SK-N-SH treated with all-trans-retinoic acid at 6 μM for 48 hours (cell line): ENCODE data around the gene SDHAF4.

Source experiments
- ATAC-seq: fragments of 200-7000 bp; cut with Tn5 transposase; 3 replicates; pipeline ENCODE4 v1.9.1; 2020; ENCODE audit warnings: mild to moderate bottlenecking, moderate library complexity
- ARNTL ChIP-seq: fragments of 450-650 bp; formaldehyde crosslinking; IDR thresholded peaks from 2 replicates; pipeline ENCODE4 v1.5.0; 2020; ENCODE audit warnings: low read depth, mild to moderate bottlenecking, moderate library complexity, borderline replicate concordance
- ESRRG ChIP-seq: fragments of 250-450 bp; sonication (Bioruptor Pico); IDR thresholded peaks from 2 replicates; pipeline ENCODE4 v1.6.1; 2021; ENCODE audit warnings: mild to moderate bottlenecking
- GLIS3 ChIP-seq: fragments of 250-450 bp; sonication (Bioruptor Pico); IDR thresholded peaks from 2 replicates; pipeline ENCODE4 v1.5.0; 2020; ENCODE audit warnings: mild to moderate bottlenecking, moderate library complexity
- OSR1 ChIP-seq: fragments of 250-450 bp; sonication (Bioruptor Pico); IDR thresholded peaks from 2 replicates; pipeline ENCODE4 v1.8.0; 2022; ENCODE audit warnings: moderate library complexity, mild to moderate bottlenecking, inconsistent platforms
- POU6F1 ChIP-seq: fragments of 250-450 bp; sonication (Bioruptor Pico); IDR thresholded peaks from 2 replicates; pipeline ENCODE4 v1.8.0; 2021; ENCODE audit warnings: low read depth, mild to moderate bottlenecking, moderate library complexity, borderline replicate concordance
- PPARA ChIP-seq: fragments of 250-450 bp; sonication (Bioruptor Pico); IDR thresholded peaks from 2 replicates; pipeline ENCODE4 v1.5.0; 2020; ENCODE audit warnings: mild to moderate bottlenecking, borderline replicate concordance
- RARB ChIP-seq: fragments of 250-450 bp; sonication (Bioruptor Pico); IDR thresholded peaks from 2 replicates; pipeline ENCODE4 v1.8.0; 2021; ENCODE audit warnings: mild to moderate bottlenecking, moderate library complexity
- SNAI2 ChIP-seq: fragments of 250-450 bp; sonication (Bioruptor Pico); IDR thresholded peaks from 2 replicates; pipeline ENCODE4 v1.5.0; 2020; ENCODE audit warnings: mild to moderate bottlenecking, moderate library complexity
- TCF4 ChIP-seq: fragments of 250-450 bp; sonication (Bioruptor Pico); IDR thresholded peaks from 2 replicates; pipeline ENCODE4 v1.8.0; 2021; ENCODE audit warnings: mild to moderate bottlenecking, moderate library complexity, borderline replicate concordance
- TOX ChIP-seq: fragments of 250-450 bp; sonication (Bioruptor Pico); IDR thresholded peaks from 2 replicates; pipeline ENCODE4 v1.8.0; 2021; ENCODE audit warnings: mild to moderate bottlenecking, moderate library complexity, borderline replicate concordance
- ZC3H10 ChIP-seq: fragments of 250-450 bp; sonication (Bioruptor Pico); IDR thresholded peaks from 2 replicates; pipeline ENCODE4 v1.5.1; 2021; ENCODE audit warnings: mild to moderate bottlenecking, moderate library complexity
- ZFP3 ChIP-seq: fragments of 250-450 bp; sonication (Bioruptor Pico); IDR thresholded peaks from 2 replicates; pipeline ENCODE4 v1.5.0; 2020; ENCODE audit warnings: mild to moderate bottlenecking, moderate library complexity
- ZFP30 ChIP-seq: fragments of 450-650 bp; formaldehyde crosslinking; IDR thresholded peaks from 2 replicates; pipeline ENCODE4 v1.5.0; 2022; ENCODE audit warnings: mild to moderate bottlenecking, moderate library complexity
- ZNF565 ChIP-seq: fragments of 450-650 bp; formaldehyde crosslinking; conservative IDR thresholded peaks from 2 replicates; pipeline ENCODE4 v1.5.0; 2020; ENCODE audit warnings: low read depth, mild to moderate bottlenecking, moderate library complexity
- ZNF70 ChIP-seq: fragments of 450-650 bp; formaldehyde crosslinking; IDR thresholded peaks from 2 replicates; pipeline ENCODE4 v1.5.0; 2020; ENCODE audit warnings: mild to moderate bottlenecking, moderate library complexity
- ZNF8 ChIP-seq: fragments of 450-650 bp; formaldehyde crosslinking; IDR thresholded peaks from 2 replicates; pipeline ENCODE4 v1.5.0; 2020; ENCODE audit warnings: mild to moderate bottlenecking, moderate library complexity
- TF ChIP-seq, protein P1 (sequence below): fragments of 250-450 bp; sonication (Bioruptor Pico); IDR thresholded peaks from 2 replicates; pipeline ENCODE4 v1.5.1; 2020; ENCODE audit warnings: low read depth, mild to moderate bottlenecking, moderate library complexity
- TF ChIP-seq, protein P2 (sequence below): fragments of 250-450 bp; sonication (Bioruptor Pico); IDR thresholded peaks from 2 replicates; pipeline ENCODE4 v1.5.0; 2020; ENCODE audit warnings: mild to moderate bottlenecking, moderate library complexity
- TF ChIP-seq, protein P3 (sequence below): fragments of 250-450 bp; sonication (Bioruptor Pico); IDR thresholded peaks from 2 replicates; pipeline ENCODE4 v1.8.0; 2020; ENCODE audit warnings: mild to moderate bottlenecking, moderate library complexity, borderline replicate concordance
- TF ChIP-seq, protein P4 (sequence below): fragments of 250-450 bp; sonication (Bioruptor Pico); IDR thresholded peaks from 2 replicates; pipeline ENCODE4 v1.5.1; 2021; ENCODE audit warnings: mild to moderate bottlenecking, moderate library complexity

SDHAF4 gene

GRCh38 chr6:70633870-70634269 lies 67.1 kb downstream of the SDHAF4 start (continued):
- TF ChIP-seq ZNF565 (CRISPR knock-in tag): no peak
- no peak for TF ChIP-seq ESRRG (CRISPR knock-in tag)
- TF ChIP-seq, protein P1, sequence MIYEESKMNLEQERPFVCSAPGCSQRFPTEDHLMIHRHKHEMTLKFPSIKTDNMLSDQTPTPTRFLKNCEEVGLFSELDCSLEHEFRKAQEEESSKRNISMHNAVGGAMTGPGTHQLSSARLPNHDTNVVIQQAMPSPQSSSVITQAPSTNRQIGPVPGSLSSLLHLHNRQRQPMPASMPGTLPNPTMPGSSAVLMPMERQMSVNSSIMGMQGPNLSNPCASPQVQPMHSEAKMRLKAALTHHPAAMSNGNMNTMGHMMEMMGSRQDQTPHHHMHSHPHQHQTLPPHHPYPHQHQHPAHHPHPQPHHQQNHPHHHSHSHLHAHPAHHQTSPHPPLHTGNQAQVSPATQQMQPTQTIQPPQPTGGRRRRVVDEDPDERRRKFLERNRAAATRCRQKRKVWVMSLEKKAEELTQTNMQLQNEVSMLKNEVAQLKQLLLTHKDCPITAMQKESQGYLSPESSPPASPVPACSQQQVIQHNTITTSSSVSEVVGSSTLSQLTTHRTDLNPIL (CRISPR knock-in tag): no peak
- no peak for TF ChIP-seq ZC3H10 (CRISPR knock-in tag)
- TF ChIP-seq POU6F1 (CRISPR knock-in tag): no peak
- no peak for TF ChIP-seq ZNF8 (CRISPR knock-in tag)

DNA sequence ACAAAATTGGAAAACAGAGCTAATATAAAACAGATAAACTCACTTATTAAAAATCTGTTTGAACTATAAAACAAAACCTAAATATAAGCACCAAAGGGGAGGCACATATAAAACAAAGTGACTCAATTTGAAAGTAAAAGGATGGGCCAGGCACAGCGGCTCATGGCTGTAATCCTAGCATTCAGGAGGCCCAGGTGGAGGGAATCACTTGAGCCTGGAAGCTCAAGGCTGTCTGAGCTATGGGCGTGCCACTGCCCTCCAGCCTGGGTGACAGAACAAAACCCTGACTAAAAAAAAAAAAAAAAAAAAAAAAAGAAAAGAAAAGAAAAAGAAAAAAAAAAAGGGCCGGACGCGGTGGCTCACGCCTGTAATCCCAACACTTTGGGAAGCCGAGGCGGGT lies 69.9 kb downstream of the SDHAF4 start:
- no peak for ATAC-seq
- no peak for TF ChIP-seq ZFP30 (CRISPR knock-in tag)
- TF ChIP-seq, protein P1 (CRISPR knock-in tag): no peak
- TF ChIP-seq ZNF8 (CRISPR knock-in tag): no peak
- TF ChIP-seq SNAI2 (CRISPR knock-in tag): no peak
- no peak for TF ChIP-seq ZC3H10 (CRISPR knock-in tag)
- no peak for TF ChIP-seq TOX (CRISPR knock-in tag)
- no peak for TF ChIP-seq TCF4 (CRISPR knock-in tag)
- TF ChIP-seq POU6F1 (CRISPR knock-in tag): no peak
- TF ChIP-seq, protein P2, sequence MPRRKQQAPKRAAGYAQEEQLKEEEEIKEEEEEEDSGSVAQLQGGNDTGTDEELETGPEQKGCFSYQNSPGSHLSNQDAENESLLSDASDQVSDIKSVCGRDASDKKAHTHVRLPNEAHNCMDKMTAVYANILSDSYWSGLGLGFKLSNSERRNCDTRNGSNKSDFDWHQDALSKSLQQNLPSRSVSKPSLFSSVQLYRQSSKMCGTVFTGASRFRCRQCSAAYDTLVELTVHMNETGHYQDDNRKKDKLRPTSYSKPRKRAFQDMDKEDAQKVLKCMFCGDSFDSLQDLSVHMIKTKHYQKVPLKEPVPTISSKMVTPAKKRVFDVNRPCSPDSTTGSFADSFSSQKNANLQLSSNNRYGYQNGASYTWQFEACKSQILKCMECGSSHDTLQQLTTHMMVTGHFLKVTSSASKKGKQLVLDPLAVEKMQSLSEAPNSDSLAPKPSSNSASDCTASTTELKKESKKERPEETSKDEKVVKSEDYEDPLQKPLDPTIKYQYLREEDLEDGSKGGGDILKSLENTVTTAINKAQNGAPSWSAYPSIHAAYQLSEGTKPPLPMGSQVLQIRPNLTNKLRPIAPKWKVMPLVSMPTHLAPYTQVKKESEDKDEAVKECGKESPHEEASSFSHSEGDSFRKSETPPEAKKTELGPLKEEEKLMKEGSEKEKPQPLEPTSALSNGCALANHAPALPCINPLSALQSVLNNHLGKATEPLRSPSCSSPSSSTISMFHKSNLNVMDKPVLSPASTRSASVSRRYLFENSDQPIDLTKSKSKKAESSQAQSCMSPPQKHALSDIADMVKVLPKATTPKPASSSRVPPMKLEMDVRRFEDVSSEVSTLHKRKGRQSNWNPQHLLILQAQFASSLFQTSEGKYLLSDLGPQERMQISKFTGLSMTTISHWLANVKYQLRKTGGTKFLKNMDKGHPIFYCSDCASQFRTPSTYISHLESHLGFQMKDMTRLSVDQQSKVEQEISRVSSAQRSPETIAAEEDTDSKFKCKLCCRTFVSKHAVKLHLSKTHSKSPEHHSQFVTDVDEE (CRISPR knock-in tag): no peak
- TF ChIP-seq PPARA: no peak
- TF ChIP-seq, protein P3, sequence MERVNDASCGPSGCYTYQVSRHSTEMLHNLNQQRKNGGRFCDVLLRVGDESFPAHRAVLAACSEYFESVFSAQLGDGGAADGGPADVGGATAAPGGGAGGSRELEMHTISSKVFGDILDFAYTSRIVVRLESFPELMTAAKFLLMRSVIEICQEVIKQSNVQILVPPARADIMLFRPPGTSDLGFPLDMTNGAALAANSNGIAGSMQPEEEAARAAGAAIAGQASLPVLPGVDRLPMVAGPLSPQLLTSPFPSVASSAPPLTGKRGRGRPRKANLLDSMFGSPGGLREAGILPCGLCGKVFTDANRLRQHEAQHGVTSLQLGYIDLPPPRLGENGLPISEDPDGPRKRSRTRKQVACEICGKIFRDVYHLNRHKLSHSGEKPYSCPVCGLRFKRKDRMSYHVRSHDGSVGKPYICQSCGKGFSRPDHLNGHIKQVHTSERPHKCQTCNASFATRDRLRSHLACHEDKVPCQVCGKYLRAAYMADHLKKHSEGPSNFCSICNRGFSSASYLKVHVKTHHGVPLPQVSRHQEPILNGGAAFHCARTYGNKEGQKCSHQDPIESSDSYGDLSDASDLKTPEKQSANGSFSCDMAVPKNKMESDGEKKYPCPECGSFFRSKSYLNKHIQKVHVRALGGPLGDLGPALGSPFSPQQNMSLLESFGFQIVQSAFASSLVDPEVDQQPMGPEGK (CRISPR knock-in tag): no peak
- TF ChIP-seq ESRRG (CRISPR knock-in tag): no peak
- TF ChIP-seq ZNF565 (CRISPR knock-in tag): no peak
- TF ChIP-seq OSR1 (CRISPR knock-in tag): no peak
- no peak for TF ChIP-seq ZFP3 (CRISPR knock-in tag)
- no peak for TF ChIP-seq ARNTL (CRISPR knock-in tag)

DNA sequence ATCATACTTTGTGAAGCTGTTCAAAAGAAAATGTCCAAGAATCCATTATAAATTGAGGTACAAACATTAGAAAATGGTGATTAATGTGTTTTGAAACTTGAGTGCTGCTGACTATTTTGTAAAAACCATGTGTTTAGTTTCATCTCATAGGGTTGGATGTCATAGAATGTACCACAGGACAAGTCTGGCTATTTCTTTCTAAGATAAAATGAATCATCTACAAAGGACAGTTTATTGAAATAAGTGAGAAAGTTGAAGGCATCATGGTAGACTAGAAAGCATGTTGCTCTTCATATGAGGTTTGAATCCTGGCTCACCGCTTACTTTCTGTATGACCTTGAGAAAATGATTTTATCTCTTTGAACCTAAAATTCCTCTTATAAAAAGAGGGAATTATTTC lies 71.7 kb downstream of the SDHAF4 start:
- ATAC-seq: no peak
- TF ChIP-seq GLIS3 (no peak), RARB (CRISPR knock-in tag) (no peak), ZNF565 (CRISPR knock-in tag) (no peak), ZNF70 (no peak), POU6F1 (CRISPR knock-in tag) (no peak), TCF4 (CRISPR knock-in tag) (no peak)
- TF ChIP-seq, protein P1 (CRISPR knock-in tag): no peak
- TF ChIP-seq, protein P4, sequence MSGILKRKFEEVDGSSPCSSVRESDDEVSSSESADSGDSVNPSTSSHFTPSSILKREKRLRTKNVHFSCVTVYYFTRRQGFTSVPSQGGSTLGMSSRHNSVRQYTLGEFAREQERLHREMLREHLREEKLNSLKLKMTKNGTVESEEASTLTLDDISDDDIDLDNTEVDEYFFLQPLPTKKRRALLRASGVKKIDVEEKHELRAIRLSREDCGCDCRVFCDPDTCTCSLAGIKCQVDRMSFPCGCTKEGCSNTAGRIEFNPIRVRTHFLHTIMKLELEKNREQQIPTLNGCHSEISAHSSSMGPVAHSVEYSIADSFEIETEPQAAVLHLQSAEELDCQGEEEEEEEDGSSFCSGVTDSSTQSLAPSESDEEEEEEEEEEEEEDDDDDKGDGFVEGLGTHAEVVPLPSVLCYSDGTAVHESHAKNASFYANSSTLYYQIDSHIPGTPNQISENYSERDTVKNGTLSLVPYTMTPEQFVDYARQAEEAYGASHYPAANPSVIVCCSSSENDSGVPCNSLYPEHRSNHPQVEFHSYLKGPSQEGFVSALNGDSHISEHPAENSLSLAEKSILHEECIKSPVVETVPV (CRISPR knock-in tag): no peak
